HG03159 (cell line): ENCODE data around the gene PSMC5.
"Not testable (repeated sequence)": the region's sequence is repeated elsewhere in the genome, so short reads cannot be mapped to it uniquely, and the experiment has no call there.

Source experiments
- ATAC-seq: cut with Tn5 transposase; IDR thresholded peaks from one replicate; pipeline ENCODE4 v1.9.1; 2021; ENCODE audit warnings: mild to moderate bottlenecking, moderate library complexity; ENCODE audit not compliant: unreplicated experiment

Gene PSMC5

DNA sequence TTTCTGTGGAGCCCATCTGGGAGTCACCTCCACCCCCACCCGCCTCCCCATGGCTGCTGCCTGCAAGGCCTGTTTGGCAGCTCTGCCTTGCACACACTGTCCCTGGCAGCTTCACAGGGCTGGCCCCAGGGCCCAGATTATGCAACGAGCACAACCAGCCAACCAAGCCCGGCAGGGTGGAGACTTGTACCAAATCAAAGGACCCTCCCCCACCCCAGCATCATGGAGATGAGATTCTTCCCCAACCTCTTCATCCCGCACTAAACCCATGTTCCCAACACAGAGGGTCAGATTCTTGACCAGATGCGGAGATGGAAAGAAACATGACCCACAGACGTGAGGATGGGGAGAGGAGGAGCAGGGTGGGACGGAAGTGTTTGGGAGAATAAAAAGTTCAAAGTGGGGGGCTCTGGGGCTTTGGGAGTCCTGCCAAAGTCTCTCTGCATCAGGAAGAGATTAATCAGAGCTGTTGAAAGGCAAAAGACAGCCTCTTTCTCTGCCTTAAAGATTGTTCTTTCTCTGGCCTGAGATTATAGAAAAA is 11.5 kb downstream of the PSMC5 start:
- ATAC-seq: no peak

DNA sequence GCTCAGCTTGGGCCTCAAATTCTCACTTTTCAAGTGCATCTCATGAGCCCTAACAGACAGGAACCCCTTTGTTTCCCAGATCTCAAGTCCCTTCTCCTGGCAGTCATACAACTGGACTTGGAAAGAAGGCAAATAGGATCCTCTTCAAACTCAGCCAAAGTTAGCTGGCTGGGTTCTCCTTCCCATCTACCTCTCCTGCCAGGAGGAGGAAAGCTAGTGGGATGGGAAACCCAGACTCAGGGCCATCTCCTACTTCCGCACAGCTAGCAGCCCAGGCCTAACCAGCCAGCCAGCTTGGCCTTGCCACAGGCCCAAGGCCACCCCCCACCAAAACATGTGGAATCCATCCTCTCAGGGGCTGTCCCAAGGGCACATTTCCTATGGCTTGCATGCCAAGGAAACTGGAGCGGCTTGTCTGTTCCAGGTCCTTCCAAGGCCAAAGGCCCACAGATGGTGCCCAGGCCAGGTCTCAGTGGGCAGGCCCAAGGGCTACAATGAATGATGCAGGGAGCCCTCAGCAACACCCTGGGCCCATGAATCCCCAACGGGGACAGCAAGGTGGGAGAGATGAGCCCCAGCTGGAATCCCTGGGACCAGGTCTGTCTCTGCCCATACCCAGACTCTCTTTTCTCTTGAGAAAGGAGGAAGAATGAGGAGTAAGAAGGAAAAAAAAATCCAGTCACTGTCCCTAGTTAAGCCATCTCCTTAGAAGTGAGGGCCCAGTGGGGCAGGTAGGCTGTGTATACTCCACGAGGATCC is 13.5 kb downstream of the PSMC5 start:
- ATAC-seq: no peak

DNA sequence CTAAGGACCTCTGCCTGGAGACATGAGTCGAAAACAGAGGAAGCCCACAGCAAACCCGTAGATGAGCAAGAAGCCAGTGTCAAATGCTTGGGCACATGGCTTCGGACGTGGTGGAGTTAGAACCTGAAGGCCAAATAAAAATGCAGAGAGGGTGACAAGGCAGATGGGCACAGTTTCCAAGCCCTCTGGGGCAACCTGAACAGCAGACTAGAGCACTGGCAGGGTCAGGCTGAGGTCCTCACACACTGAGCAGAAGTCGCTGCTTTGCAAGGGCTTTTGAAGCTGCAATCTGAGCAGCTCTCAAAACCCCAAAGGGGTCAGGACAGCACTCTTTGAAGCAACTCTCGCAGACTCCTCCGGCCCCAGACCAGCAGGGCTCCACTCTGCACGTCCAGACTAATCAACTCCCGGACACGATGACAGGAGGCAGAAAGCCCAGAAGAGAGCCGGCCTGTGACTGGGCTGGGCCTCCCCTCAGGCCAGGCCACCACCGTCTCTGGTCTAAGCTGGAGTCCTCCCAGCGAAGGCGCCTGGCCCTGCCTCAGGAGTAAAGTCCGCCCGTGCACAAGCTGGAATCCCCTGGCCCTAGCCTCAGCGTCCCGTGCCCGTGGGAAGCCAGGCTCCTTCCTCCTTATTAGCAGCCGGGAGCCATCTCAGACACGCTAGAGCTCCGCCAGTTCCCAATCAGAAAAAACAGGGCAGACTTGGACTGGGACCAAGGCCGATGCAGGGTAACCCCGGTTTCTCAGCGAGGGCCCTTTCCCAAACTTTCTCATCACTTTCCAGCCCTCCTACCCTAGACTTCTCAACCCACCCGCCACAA is 14.3 kb downstream of the PSMC5 start:
- no peak for ATAC-seq

DNA sequence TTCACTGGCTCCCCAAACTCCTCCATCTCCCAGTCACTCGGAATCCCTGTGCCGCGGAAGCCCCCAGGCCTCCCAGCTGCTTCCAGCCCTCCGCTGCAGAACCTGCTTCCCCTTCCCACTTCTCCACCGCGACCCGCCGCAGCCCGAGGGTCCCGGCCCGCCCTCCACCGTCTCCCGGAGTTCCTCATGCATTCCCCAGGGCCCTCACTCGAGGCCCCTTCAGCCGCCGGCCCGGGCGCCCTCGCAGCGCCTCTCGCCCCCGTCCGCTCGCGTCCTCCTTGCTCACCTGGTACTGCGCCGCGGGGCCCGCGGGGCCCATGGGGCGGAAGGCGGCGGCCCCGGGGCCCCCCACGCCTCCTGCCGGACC is 14.9 kb downstream of the PSMC5 start:
- peak; percentile 24 for ATAC-seq

DNA sequence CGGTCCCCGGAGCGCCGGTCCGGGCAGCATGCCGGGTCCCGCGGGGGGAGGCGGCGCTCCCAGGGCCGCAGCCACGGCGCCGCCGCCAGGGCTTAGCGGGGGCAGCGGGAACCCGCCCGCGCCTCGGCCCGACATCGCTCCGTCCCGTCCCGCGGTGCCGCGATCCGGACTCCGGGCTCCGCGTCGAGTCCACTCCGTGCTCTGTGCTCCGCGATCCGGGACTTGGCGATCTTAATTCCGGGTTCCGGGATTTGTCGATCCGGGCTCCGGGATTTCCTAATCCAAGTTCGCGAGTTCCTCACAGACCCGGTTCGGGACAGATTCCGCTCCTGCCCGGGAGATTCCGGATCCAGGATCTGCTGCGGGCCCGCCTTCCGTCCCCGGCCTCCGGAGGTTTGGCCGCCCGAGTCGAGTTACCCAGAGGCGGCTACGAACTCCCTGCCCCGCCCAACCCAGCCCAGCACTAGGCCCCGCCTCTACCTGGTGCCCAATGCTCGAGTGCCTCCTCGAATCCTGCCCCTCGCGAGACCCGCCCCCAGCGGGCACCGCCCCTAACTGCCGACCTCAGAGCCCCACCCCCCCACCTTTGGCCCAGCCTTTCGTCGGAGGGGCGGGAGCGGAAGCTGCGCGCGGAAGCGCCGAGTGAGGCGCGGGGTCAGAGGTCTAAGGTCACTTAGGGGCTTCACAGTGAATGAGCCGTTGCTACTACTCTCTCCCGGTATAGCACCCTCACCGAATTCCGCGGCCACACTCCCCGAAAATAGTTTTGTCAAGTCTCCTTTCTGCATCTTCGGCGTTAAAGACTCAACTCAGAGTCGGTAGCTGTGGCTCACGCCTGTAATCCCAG is 15.5 kb downstream of the PSMC5 start, which contains the start of gene SMARCD2:
Gene SMARCD2 (minus strand): TSS at position 146 of the 847 bp plus-strand sequence. CDS start 11 bp downstream, at position 135.
- ATAC-seq: peak; percentile 71

DNA sequence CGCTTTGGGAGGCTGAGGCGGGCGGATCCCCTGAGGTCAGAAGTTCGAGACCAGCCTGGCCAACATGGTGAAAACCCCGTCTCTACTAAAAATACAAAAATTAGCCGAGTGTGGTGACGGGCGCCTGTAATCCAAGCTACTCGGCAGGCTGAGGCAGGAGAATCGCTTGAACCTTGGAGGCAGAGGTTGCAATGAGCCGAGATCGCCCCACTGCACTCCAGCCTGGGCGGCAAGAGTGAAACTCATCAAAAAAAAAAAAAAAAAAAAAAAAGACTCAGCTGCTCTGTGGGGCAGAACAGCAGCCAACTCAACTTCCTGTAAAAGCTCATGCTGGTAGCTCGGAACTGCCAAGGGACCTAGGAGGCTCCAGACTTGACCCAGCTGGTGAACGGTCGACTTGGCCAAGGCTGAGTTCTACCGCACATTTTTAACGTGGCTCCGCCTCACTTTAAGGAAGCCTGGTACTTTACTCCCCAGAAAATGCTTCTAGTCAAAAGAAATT is 16.2 kb downstream of the PSMC5 start:
- ATAC-seq: not testable (repeated sequence)

DNA sequence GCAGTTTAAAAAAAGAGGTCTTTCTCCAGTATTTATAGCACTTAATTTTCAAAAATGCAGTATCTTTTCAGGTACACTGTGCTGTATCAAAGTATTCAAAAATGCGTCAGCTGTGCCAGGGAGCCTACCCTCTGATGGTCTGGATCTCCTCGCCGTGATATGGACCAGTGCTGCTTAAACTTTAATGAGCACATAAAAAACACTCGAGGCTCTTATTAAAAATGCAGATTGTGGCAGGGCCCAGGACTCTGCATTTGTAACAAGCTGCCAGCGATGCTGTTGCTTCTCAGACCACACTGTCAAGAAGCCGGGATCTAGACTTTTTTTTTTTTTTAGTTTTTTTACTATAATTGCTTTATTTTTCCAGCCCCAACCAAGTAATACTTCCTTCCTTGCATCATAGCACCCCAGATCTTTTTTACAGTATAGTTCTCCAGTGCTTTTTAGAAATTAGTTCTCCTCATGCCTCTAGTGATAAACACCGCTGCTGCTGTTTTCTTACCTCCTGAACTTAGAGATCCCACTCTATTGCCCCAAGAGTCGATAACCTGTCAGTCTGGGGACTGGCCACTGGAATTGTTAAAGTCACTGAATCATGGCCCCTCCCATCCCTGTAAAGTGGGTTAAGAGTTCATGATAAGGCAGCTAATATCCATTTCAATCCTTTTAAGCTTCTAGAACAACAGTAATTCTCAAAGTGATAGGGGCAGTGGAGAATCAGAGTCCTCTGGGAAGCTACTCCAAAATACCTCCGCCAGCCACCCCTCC is 16.9 kb downstream of the PSMC5 start:
- ATAC-seq: no peak

DNA sequence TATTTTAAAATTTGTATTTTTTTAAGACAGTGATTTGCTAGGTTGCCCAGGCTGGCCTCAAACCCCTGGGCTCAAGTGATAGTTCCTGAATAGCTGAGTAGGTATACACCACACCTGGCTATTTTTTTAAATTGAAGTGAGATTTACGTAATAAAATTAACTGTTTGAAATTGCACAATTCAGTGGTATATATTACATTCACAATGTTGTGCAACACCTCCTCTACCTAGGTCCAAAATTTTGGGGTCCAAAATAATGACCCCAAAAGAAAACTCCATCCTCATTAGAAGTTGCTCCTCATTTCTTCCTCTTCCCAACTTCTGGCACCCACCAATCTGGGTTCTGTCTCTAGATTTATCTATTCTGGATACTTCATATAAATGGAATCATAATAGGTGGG is 18.3 kb downstream of the PSMC5 start:
- no peak for ATAC-seq

DNA sequence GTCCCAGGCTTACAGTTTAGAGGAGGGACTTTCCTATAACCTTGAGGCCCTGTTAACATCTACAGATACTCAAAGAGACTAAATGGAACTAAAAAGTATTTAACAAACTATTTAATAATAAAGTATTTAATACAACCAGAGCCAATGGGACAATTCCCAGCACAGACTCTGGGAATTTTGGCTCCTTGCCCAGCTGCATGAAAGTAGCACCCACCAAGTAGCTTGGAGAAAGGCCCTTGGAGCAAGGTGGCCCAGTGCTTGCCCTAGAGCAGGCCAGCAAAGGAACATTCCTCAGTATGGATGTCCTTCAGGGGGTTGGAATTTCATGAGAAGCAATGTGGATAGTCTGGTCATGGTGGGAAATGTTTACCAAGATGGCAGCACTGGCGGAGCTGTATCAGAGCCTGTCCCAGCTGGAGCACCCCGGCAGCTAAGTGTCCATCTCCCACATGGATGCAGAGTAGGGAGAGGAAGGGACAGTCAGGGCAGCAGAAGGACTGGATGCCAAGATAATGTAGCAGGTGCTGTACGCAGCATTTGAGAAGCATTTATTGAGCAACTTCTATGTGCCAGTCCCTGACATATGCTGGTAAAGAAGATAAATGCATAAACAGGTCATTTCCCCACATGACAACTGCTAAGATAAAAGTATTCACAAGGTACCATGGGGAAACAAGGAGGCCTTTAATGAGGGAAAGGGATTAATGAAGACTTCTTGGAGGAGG is 20.5 kb downstream of the PSMC5 start:
- no peak for ATAC-seq

DNA sequence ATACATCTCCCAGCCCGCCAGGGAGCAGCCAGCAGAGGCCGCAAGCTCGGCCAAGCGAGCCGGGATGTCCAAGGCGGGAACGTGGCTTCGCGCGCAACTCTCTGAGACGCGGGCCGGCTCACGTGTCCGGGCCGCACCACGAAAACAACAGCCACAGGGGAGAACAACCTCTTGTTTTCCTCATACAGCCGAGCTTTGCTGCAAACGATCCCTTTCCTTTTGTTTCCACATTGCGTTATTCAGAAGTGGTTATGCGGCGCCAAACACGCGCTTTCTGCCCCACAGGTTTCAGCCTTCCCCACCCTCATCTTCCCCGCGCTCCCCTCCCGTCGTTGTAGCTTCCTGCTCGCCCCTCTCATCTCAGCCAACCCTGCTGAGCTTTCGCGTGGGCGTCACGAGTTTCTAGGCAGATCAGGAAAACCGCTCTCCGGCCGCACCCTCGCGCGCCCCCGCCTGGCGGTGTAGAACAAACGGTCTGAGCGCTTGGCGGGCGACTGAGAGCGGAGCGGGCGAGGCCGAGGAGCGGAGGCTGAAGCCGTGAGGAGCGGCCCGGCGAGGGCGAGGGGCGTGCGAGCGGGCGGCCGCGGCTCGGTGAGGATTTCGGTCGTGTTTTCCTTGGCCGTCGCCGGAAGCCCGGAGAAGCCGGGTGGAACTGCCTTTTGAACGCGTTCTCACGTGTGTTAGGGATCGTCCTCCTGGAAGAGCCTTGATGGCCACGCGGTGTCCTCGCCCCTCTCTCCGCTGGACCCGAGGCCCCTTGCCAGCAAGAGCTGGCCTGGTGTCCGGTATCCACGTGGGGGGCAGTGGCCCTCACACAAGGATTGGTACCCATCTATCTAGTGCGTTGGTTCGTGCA is 21.8 kb downstream of the PSMC5 start:
- peak; percentile 88 for ATAC-seq

DNA sequence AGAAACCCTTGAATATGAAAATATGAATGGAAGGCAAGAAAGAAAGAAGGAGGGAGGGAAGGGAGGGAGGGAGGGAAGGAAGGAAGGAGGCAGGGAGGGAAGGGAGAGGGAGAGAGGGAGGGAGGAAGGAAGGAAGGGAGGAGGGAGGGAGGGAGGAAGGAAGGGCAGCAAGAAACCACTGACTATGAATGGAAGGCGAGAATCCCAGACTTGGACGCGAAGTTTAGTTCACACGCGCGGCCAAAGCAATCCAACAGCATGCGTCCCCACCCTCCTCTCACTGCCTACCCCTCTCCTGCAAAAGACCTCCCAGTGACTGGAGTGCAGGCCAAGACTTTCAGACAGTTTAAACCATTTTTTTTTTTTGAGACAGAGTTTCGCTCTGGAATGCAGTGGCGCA is 23.2 kb downstream of the PSMC5 start:
- no peak for ATAC-seq

DNA sequence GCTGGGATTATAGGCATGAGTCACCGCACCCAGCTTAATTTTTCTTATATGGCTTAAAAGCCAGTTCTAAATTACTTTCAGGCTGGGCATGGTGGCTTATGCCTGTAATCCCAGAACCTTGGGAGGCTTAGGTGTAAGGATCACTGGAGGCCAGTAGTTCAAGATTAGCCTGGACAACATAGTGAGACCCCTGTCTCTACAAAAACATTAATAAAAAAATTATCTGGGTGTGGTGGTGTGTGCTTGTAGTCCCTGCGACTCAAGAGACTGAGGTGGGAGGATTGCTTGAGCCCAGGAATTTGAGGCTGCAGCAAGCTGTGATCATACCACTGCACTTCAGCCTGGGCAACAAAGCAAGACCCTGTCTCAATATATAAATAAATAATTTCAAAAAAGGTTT is 26.0 kb downstream of the PSMC5 start:
- ATAC-seq: no peak

DNA sequence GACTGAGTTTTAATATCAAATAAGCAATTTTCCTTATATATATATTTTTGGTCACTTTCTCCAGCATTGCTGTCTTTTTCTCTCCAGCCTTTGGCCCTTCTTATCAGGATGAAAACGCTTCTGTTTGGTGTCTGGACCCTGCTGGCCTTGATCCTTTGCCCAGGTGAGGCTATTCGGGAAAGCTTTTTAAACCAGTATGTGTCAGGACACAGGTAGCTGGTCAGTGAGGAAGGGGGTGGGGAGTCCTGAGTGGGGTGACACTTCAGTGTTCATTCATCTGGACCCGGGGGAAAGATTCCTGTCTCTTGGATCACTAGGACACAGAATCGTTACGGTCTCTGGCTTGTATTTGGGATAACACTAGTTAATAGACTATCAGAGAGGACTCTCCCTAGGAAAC is 27.5 kb downstream of the PSMC5 start:
- ATAC-seq: no peak

DNA sequence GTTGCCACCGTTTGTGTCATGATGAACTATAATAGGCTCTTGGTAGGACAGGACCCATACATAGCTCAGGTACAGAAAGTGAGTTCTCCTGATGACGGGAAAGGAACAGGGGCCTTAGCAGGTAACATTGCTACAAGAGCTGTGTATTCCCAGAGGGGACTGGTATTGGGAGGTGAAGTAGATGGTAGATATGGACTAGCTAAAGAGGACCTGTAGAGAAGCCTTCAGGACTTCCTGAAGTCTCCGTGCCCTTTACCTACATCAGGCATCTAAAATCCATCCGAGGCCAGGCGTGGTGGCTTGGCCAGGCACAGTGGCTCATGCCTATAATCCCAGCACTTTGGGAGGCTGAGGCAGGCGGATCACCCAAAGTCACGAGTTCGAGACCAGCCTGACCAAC is 28.0 kb downstream of the PSMC5 start:
- no peak for ATAC-seq

DNA sequence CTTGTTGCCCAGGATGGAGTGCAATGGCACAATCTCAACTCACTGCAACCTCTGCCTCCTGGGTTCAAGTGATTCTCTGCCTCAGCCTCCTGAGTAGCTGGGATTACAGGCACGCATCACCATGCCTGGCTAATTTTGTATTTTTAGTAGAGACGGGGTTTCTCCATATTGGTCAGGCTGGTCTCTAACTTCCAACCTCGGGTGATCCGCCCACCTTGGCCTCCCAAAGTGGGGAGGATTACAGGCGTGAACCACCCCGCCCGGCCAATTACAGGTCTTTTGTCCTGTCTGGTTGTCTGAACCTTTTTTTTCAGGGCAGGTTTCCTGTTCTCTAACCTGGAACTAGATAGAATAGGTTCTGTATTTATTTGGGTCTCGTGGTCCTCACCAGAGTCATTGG is 29.2 kb downstream of the PSMC5 start:
- not testable (repeated sequence) for ATAC-seq

DNA sequence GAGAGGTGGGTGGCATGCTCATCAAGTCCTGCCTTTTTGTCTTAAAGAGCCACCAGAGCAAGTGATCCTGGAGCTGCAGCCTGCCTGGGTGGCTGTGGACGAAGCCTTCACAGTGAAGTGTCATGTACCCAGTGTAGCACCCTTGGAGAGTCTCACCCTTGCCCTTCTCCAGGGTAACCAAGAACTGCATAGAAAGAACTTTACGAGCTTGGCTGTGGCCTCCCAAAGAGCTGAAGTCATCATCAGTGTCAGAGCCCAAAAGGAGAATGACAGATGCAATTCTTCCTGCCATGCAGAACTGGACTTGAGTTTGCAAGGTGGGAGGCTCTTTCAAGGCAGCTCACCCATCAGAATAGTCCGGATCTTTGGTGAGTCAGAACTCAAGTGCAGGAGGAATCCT is 32.0 kb downstream of the PSMC5 start:
- ATAC-seq: no peak

DNA sequence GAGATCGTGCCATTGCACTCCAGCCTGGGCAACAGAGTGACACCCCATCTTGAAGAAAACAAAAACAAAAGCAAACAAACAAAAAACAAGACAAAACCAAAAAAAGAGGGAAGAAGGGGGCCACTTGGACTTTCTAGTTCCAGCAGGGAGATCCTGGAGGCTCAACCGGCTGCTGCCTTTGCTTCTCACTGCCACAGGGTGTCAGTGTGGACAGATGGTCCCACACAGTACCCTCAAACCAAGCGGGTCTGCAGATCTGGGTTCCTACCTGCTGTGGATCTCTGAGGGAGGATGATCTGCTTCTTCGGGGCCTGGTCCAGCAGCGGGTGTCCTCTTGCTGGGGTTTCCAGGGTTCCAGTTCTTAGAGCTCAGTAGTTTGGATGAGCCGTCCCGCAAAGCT is 39.4 kb downstream of the PSMC5 start:
- not testable (repeated sequence) for ATAC-seq

DNA sequence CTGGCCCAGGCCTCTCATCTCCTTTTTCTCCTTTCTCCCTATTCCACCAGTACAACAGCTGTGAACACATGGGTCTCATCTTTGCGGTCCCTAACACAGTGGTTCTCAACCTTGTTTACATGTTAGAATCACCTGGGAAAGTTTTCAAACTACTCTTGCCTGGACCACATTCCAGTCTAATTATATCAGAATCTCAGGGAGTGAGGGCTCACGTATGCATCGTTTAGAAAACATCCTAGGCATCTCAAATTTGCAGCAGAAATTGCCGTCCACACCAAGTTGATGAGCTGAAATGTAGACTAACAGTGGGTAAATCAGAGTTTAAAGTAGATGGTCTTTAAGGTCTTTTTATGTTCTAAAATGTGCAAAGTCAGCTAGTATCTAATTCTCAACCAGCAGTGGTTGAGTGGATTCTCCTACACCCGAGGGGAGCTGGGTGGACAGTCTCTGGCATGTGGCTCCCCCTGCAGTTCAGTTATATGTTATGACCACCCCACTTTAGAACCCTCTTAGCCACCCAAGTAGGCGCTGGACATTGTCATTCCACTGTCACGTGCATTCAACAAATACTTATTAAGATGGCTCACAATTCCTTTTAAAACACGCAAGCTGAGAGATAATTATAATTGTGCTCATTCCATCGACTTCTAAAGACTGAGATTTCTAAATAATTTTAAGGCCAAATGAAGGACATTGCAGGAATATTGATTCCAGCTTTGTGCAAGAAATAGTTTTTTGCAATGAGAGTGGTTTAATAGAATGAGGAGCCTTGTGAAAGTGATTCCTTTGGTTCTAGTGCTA is 42.5 kb downstream of the PSMC5 start:
- ATAC-seq: not testable (repeated sequence)
